ENCODE measurements around the gene APOLD1. TPM values are rescaled to one million over a fixed set of nuclear protein-coding genes. Genes with fewer than 3 reads are reported as not detected.
"Not testable (repeated sequence)": the region's sequence is repeated elsewhere in the genome, so short reads cannot be mapped to it uniquely, and the experiment has no call there.

APOLD1 gene, protein sequence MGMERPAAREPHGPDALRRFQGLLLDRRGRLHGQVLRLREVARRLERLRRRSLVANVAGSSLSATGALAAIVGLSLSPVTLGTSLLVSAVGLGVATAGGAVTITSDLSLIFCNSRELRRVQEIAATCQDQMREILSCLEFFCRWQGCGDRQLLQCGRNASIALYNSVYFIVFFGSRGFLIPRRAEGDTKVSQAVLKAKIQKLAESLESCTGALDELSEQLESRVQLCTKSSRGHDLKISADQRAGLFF
- total RNA-seq: 37.6 TPM

DNA sequence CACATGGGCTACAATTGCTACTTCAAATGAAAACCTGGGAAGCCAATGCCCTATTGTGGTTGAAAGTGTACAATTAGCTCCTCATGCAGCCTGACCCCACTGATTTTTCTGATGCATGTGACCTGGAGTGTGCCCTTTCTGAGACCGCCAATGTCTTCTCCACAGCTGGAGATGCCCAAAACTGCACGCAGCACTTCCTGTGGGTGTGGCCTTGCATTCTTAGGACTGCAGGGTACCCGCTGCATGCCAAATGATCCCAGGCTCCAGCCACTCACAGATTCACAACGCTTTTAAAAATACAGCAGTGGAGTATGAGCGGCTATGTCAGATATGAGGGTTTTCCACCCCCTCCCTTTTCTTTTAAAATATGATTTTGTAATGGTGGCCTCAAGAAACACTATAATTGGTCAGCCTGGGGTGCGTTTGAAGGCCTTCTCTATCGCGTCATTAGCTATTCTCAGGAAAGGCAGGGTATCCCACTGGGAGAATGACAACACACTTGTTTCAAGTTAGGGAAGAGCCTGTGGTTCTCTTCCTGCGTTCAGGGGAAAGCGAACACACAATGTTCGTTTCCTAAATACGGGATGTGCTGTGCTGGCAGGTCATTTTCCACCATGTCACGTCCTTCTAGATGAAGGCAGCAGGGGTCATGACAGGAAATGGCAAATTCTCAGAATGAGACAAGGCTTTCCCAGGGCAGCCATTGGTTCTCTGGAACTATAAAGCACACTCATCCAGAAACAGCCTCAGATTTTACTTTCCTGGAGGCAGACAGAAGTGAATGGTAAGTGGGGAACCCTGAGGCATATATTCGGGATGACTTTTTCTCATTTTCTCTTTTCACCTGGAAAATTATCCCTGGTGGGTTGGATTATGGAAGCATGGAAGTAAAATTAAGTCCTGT, at the start of gene APOLD1:
TSS of gene APOLD1 (plus strand) at position 749 of the 904 bp plus-strand sequence. CDS start at position 782, 33 bp downstream.
- DNase-seq: peak; percentile 29

DNA sequence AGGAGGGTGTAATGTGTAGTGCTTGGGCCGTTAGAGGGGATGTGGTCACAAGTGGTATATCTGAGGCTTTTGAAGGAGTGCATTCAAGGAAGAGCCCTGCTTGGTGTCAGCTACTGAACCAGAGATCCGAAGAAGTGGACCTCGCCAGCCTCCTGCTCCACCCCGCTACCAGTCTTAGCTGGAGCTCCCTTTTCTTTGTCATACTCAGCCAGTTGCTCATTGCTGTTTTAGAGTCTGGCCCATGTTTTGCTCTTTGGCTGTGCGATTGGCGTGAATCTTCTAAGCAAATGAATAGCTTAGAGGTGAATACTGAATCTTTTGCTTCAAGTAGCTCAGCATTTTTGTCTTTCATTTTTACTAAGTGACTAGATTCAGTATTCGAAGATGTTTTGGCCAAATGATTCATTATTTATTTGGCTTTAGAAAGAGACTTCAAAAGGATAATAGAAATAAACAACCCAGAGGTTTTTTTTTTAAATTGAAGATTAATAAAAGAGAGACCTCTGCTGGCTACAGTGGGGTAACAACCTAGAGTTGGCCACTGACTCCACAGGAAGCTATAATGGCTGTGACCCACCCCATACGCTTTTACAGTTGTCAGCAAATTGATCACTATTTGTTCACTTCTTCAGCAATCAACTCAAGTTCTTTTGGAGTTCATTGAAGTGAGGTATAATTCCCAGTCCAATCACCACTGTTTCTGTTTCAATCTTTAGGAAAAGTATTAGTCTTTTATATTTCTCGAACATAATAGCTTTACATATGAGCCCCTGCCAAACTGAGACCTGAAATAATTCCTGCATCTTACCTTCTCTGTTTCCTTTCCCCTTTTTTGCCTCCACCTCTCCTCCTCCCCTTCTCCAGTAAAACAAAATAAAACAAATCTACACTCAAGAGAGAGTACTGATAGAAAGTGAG, 48.4 kb upstream of the APOLD1 start:
- peak; percentile 40 for DNase-seq

DNA sequence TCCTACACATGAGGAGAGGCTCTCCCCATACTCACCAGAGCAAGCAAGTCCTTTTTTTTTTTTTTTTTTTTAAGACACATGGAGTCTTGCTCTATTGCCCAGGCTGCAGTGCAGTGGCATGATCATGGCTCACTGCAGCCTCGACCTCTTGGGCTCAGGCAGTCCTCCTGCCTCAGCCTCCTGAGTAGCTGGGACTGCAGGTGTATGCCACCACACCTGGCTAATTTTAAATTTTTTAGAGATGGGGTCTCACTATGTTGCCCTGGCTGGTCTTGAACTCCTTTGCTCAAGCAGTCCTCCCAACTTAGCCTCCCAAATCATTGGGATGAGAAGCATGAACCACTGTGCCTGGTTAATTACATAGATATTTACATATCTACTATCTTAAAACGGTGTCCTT, 47.3 kb upstream of the APOLD1 start:
- not testable (repeated sequence) for DNase-seq

DNA sequence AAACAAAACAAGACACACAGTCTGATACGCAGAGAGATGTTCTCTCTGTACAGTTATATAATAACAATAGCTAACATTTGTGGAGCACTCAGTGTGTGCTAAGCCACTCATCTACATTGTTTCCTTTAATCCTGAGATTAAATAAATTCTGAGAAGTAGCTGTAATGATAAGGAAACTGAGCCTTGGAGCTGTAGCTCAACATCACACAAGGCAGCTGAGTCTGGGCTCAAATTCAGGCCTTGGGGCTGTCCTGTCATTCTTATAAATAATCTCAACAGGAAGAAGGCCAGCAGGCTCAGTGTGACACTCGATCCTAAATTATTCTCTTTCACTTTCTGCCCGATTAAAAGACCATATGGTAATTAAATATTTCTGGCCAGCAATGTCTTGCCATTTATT, 43.8 kb upstream of the APOLD1 start:
- DNase-seq: no peak

DNA sequence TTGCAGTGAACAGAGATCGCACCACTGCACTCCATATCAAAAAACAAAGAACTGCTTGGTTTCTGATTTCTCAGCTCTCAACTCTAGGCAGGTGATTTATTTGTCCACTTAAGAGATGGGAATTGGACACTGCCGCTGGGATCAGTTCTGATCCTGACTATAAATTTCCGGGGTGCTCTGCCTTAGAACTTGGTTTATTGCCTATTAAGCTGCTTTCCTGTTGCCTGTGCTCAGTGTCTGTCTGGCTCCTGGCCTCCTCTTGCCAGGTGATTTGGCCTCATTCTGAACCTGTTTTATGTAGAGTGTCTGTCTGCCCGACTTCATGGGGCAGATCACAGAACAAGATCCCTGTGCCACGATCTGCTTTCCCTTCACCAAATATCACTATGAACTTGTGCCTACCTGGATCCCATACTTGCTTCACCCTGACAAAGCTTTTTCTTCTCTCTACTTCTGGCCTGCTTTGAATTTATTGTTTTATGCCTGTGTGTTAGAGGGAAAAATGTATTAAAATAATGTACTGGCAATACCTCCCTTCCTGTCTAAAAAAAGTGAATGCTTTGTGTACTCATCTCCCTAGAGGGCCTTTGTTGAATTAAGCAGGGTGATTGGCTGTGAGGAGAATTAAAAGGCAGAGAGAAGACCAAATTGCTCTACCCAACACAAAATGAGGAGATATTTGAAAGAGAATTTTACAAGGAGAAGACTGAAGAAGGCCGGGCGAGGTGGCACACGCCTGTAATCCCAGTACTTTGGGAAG, 40.7 kb upstream of the APOLD1 start:
- no peak for DNase-seq

DNA sequence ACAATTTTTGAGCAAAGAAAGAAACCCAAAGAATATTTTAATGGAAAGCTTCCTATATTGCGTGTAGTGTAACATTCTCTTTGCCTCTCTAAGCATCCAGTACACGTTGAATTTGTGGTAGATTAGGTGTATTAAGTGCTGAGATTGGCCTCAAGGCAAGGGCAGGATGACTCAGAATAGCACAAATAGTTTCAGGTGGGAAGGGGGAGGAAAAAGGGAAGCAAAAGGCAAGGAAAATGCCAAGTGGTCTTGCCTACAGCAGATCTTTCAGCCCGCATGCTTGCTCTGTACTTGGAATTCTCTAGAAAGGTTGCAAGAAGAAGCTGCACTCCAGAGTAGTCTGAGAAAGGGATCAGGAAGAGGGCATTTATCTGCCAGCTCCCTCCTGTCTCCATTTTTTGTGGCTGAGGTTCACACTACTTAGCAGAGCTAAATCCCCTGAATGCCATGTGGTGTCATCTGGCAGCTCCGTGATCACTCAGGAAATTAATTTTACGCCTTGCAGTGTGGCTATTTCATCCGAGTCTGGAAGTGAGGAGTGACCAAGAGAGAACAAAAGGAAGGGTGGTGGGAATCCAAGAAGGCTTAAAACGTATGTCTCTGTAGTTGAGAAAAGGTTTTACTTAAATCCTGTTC, 39.8 kb upstream of the APOLD1 start:
- DNase-seq: peak; percentile 49

DNA sequence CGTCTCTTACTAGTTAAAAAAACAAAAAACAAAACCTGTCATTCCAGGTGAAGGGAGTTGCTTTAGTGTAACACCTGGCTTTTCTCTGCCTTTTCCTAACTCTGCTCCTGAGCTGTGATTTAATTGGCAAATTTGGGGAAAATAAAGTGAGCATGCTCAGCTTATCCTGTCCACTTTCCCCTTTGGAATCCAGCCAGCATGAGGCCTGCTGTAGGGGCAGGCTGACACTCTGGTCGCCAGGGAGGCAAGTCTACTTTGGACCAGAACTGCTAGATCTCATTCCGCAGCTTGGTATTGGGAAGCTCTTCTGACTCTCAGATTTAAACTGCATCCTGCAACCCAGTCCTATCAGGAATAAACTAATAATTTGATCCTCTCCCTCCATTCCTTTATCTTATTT, 38.2 kb upstream of the APOLD1 start:
- DNase-seq: no peak

DNA sequence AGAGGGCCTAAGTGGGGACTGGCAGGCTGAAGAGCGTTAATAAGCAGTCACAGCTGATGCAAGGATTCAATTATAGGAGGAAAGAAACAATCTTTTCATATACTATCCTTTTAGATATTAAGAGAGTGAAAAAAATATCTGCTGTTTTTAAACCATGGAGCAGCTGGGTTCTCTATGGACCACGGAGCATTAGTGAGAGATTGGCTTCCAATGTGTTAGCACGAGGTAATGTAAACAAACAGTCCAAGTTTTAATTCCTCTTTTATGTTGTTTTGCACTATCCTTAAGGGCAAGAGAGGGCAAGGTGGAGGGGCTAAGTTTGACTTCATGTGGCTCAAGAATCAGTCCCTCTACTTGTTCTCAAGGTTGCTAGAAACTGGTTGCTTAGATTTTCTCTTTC, 37.4 kb upstream of the APOLD1 start:
- DNase-seq: no peak

DNA sequence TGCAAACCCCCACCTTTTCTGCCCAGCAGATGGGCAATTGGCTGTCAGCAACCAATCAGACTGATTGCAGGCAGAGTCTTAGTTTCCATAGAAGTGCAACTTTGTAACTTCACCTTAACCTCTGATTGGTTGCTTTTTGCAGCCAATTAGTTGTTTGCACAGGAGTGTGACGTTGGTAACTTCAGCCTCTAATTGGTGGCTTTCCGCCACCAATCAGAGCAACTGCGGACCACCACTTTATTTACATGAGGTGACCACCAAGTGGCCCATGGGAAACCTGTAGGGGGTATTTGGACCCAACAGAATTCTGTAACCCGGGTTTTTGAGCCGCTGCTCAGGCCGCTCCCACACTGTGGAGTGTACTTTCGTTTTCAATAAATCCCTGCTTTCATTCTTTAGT, 36.0 kb upstream of the APOLD1 start:
- DNase-seq: no peak

DNA sequence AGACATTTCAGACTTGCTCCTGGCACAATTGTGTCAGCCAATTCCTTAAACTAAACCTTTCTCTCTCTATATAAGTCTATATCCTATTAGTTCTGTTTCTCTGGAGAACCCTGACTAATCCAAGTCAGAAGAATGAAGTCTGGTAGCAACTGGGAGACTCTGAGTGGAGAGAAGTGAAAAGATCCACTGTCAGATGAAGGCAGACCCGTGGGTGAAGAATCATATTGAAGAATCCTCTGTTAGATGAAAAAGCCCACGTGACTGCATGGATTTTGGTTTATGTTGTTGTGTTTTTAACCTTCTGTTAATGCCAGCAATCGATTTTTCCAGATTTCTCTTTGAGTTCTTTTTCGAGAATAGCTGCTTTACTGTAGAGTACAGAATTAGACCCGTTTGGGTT, 29.5 kb upstream of the APOLD1 start:
- no peak for DNase-seq

DNA sequence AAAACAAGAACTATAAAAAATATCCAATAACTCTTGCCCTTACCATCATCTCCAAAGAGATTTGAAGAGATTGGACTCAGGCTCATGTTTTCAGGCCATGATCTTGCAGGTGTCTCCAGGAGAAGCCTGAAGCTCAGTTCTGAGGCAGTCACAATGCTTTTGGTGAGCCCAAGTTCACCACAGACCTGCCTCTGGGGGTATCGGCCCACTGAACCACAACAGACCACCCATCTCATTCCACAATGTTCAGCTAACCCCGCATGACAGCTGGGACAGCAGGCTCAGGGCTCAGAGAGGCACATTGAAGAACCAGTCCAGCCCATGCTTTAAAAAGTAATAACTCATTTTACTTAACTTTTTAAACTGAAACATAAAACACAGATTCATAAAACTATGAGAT, 28.3 kb upstream of the APOLD1 start:
- DNase-seq: no peak

DNA sequence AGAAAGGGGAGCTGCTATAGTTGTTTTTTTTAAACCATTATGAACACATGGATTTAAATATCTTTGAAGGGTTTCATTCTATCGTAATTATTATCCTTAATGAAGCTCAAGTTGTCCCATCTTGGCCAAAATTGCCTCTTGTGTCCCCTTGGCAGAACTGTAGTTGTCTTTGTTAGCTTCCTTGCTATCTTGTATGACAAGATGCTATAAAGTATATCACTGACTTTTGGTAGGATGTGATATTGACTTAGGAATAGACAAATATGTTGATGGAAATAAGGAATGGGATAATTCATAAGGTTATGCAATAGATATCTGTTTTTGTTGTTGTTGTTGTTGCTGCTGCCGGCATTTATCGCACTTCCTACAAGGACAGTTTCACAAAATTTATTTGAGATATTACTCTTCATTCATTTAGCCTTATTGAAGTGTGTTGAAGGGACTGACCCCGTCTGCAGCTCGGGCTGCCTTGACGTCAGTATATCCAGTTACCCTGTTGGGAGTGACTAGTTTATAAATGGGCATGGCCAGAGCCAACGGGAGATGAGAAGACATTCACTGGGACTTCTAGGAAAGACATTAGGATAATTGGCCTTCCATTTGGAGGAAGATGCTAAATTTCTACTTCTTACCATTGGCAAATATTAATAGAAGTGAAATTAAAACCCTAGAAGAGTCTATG, 26.1 kb upstream of the APOLD1 start:
- no peak for DNase-seq

DNA sequence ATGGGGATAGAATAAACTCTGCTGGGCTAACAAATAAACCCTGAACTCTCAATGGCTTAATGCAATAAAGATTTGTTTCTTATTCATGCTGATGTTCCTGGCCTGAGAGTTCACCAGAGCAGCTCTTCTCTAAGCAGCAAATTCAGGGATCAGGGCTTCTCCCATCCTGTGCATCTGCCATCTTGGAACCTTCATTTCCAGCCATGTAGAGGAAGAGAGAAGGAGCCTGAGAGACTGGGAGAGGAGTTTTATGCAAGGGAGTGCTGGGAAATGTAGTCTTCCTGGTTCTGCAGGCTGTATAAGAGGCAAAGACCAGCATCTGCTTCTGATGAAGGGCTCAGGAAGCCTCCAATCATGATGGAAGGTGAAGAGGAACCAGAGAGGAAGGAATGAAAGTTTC, 20.6 kb upstream of the APOLD1 start:
- DNase-seq: no peak

DNA sequence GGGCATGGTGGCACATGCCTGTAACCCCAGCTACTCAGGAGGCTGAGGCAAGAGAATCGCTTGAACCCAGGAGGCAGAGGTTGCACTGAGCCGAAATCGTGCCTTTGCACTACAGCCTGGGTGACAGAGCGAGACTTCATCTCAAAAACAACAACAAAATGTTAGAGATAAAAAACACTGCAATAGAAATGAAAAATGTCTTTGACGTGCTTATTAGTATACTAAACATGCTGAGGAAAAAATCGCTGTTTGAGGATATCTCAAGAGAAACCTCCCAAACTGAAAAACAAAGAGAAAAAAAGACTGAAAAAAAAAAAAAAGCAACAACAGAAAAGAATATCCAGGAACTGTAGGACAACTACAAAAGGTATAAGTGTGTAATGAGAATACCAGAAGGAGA, 15.2 kb upstream of the APOLD1 start:
- no peak for DNase-seq

DNA sequence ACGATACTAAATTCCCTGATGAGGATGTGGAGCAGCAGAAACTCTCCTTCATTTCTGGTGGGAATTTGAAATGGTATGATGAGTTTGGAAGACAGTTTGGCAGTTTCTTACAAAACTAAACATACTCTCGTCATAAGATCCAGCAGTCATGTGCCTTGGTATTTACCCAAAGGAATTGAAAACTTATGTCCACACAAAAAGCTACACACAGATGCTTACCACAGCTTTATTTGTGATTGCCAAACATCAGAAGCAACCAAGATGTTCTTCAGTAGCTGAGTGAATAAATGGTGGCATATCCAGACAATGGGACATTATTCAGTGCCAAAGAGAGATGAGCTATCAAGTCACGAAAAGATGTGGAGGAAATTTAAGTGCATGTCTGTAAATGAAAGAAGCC, 10.7 kb upstream of the APOLD1 start:
- no peak for DNase-seq

DNA sequence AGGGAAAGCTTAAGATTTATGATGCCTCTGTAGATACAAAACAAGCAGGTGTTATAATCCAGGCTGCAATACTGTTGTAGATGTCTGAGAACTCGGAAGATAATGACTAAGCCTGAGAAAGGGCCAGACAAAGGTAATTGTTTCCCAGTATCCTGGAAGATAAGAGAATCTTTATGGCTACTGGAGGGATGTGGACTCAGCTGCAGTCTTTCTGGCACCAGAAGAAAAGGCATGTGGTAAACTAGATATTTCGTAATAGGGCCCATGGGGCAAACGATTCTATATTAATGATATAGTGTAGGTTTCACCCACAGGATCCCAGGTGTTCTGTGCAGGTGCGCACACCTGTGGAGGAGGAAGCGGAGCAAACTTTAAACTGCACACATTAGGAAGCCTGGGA, 9.2 kb upstream of the APOLD1 start:
- DNase-seq: no peak

DNA sequence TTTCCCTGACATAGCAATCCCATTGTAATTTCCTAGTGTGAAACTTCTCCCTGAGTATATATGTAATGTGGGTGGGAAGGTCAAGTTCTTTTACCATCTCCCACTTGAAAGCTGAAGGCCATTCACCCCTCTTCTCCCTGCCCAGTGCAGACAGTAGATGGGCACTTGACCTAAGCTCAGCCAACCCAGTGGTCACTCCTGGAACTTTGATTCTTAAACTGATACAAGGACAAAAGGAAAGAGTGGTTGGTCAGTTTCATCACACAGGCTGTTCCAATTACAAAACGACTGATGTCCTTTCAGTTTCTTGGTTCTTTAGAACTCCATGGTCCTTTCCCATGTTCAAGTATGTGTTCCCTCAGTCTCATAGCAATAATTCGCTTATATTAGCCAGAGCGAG, 8.4 kb upstream of the APOLD1 start:
- no peak for DNase-seq

DNA sequence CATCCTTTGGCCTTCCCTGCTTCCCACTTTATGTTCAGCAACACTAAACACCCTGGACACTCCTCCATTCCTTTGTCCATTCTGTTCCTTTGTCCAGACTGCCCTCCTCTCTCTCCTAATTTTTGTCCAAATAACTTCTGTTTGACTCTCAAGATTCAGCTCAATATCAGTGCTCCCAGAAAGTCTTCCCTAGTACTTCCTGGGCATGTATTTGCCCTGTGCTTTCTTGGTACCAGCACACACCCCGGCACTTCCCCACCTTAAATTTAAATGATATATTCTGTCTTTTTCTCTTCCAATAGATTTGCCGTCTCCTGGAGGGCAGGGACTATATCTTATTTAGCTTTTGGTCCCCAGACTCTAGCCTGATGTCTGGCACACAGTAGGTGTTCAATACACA, 6.5 kb upstream of the APOLD1 start:
- no peak for DNase-seq

DNA sequence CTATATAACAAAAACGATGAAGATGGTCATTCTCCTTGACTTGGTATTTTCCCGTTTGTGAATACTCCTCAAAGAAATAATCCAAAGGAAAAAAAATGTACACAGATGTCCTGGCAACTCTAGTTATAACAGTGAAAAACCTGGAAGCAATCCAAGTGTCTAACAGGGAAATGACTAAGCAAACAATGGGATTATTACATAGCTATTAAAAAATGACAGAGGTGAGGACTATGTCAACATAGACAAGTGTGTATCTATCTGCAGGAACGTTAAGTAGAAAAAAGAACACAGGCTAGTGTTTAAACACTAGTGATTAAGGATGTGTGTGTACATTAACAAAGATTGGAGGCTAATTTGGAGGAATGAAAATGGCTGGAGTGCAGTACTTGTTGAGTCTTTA, 5.9 kb upstream of the APOLD1 start:
- peak; percentile 47 for DNase-seq

DNA sequence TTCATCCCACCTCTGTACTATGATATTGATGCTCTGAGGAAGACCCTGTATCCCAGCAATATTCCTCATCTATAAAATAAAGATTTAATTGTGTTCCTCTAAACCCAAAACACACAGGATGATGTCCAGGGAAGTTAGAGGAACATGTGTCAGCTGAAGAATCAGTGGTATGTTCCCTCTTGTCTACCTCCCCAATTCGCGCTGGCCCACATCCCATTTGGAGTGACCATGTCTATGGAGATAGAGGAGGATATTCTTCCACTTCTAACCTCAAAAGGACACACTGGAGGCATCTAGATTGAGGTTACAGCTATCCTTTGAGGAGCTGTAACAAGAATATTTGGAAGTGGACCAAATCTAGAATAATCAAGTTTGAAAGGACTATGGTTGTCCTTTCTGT, 1.3 kb upstream of the APOLD1 start:
- DNase-seq: no peak

DNA sequence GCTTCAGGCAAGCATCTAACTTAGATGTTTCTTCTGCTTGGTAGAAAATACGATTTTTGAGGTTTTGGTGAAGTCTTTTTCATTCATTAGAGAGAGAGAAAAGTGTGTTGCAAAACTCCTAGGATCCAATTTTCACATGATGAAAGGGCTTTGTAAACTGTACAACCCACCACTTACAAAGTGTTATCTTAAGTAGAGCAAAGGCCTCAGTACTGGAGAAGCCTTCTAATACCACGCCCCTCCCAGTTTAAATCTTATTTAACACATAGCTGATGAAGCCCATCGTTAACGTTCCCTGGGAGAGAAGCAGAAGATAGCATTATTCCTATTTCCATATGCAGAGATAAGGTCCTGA, 869 bp downstream of the APOLD1 start:
- no peak for DNase-seq
